GM10266 (cell line): Measurements from ENCODE around the gene HORMAD2.

Source experiments
- DNase-seq: peaks from one replicate; pipeline ENCODE4 v3.0.0; 2012; ENCODE audit errors: extremely low spot score
- CTCF ChIP-seq: IDR thresholded peaks from 2 replicates; pipeline ENCODE4 v1.5.1; 2012; ENCODE audit warnings: mild to moderate bottlenecking, low read depth; ENCODE audit not compliant: control insufficient read depth, insufficient read depth; ENCODE audit errors: missing control alignments

HORMAD2 gene

GRCh38 chr22:30079952-30080533 lies at the start of gene HORMAD2:
Gene HORMAD2, plus strand, starts transcription at chr22:30080464. Its CDS starts 13,489 bp downstream, at chr22:30093953.
- TF ChIP-seq CTCF, result no peak
- no peak for DNase-seq

GRCh38 chr22:30031328-30031727 lies 48.9 kb upstream of the HORMAD2 start:
- no peak for DNase-seq
- TF ChIP-seq CTCF, result no peak

- TF ChIP-seq CTCF, result no peak
Observed at GRCh38 chr22:30031764-30032455, 48.4 kb upstream of the HORMAD2 start.

GRCh38 chr22:30033137-30033536 lies 47.1 kb upstream of the HORMAD2 start:
- TF ChIP-seq CTCF, result no peak
- DNase-seq, result no peak

More at GRCh38 chr22:30031764-30032455, 48.4 kb upstream of the HORMAD2 start:
- DNase-seq, result no peak

- no peak for DNase-seq
Observed at GRCh38 chr22:30033901-30034300, 46.4 kb upstream of the HORMAD2 start.

GRCh38 chr22:30036656-30037055 lies 43.6 kb upstream of the HORMAD2 start:
- no peak for DNase-seq
- no peak for TF ChIP-seq CTCF

More at GRCh38 chr22:30033901-30034300, 46.4 kb upstream of the HORMAD2 start:
- no peak for TF ChIP-seq CTCF

GRCh38 chr22:30038219-30038618 lies 42.0 kb upstream of the HORMAD2 start:
- no peak for TF ChIP-seq CTCF

More at GRCh38 chr22:30038219-30038618, 42.0 kb upstream of the HORMAD2 start:
- DNase-seq, result no peak
